ENCODE measurements around the gene TAF1. TPM values are rescaled to one million over a fixed set of nuclear protein-coding genes. Genes with fewer than 3 reads are reported as not detected.
"Not testable (repeated sequence)": the region's sequence is repeated elsewhere in the genome, so short reads cannot be mapped to it uniquely, and the experiment has no call there.

The TAF1 gene
- total RNA-seq (ENCODE audit: insufficient read depth, low replicate concordance) = 88.6 TPM

- peak; percentile 98 for DNase-seq (ENCODE audit: low spot score)
Observed at GRCh38 chrX:71365875-71366673, at the start of gene TAF1. TSS of gene TAF1 (plus strand) at chrX:71366357. CDS start at chrX:71366375, 18 bp downstream.

- not testable (repeated sequence) for DNase-seq (ENCODE audit: low spot score)
Observed at GRCh38 chrX:71316959-71317358, 49.2 kb upstream of the TAF1 start.

- no peak for DNase-seq (ENCODE audit: low spot score)
Observed at GRCh38 chrX:71320126-71320525, 46.0 kb upstream of the TAF1 start.

- DNase-seq (ENCODE audit: low spot score) = peak; percentile 61
Observed at GRCh38 chrX:71321731-71322130, 44.4 kb upstream of the TAF1 start.

- DNase-seq (ENCODE audit: low spot score) = not testable (repeated sequence)
Observed at GRCh38 chrX:71324452-71324851, 41.7 kb upstream of the TAF1 start.

GRCh38 chrX:71326394-71326793 lies 39.8 kb upstream of the TAF1 start:
- DNase-seq (ENCODE audit: low spot score) = no peak

- DNase-seq (ENCODE audit: low spot score) = peak; percentile 52
Observed at GRCh38 chrX:71349151-71349665, 16.9 kb upstream of the TAF1 start.

GRCh38 chrX:71349867-71350266 lies 16.3 kb upstream of the TAF1 start:
- not testable (repeated sequence) for DNase-seq (ENCODE audit: low spot score)

GRCh38 chrX:71352439-71352838 lies 13.7 kb upstream of the TAF1 start:
- not testable (repeated sequence) for DNase-seq (ENCODE audit: low spot score)

GRCh38 chrX:71364221-71364620 lies 1.9 kb upstream of the TAF1 start:
- DNase-seq (ENCODE audit: low spot score) = no peak

GRCh38 chrX:71365356-71365874 lies 742 bp upstream of the TAF1 start:
- no peak for DNase-seq (ENCODE audit: low spot score)

GRCh38 chrX:71366674-71367256 lies 608 bp downstream of the TAF1 start:
- DNase-seq (ENCODE audit: low spot score) = peak; percentile 32

- no peak for DNase-seq (ENCODE audit: low spot score)
Observed at GRCh38 chrX:71367396-71367795, 1.2 kb downstream of the TAF1 start.

- DNase-seq (ENCODE audit: low spot score) = no peak
Observed at GRCh38 chrX:71372388-71372787, 6.2 kb downstream of the TAF1 start.

GRCh38 chrX:71378732-71379131 lies 12.6 kb downstream of the TAF1 start:
- no peak for DNase-seq (ENCODE audit: low spot score)

- not testable (repeated sequence) for DNase-seq (ENCODE audit: low spot score)
Observed at GRCh38 chrX:71391725-71392124, 25.6 kb downstream of the TAF1 start.

- DNase-seq (ENCODE audit: low spot score) = no peak
Observed at GRCh38 chrX:71393919-71394318, 27.8 kb downstream of the TAF1 start.

- peak; percentile 9 for DNase-seq (ENCODE audit: low spot score)
Observed at GRCh38 chrX:71396576-71396975, 30.4 kb downstream of the TAF1 start.

- no peak for DNase-seq (ENCODE audit: low spot score)
Observed at GRCh38 chrX:71400710-71401109, 34.6 kb downstream of the TAF1 start.

- not testable (repeated sequence) for DNase-seq (ENCODE audit: low spot score)
Observed at GRCh38 chrX:71416260-71416659, 50.1 kb downstream of the TAF1 start.

- DNase-seq (ENCODE audit: low spot score) = no peak
Observed at GRCh38 chrX:71420686-71421085, 54.5 kb downstream of the TAF1 start.

- no peak for DNase-seq (ENCODE audit: low spot score)
Observed at GRCh38 chrX:71432733-71433132, 66.6 kb downstream of the TAF1 start.

- DNase-seq (ENCODE audit: low spot score) = no peak
Observed at GRCh38 chrX:71438750-71439149, 72.6 kb downstream of the TAF1 start.

Measured in umbilical cord (tissue), 2 donors.